DLD1 (cell line): ENCODE results near the gene EBLN1.
"Not testable (repeated sequence)": the region's sequence is repeated elsewhere in the genome, so short reads cannot be mapped to it uniquely, and the experiment has no call there.

Experiments
- in situ Hi-C: cut with HindIII; loops from 2 replicates; pipeline ENCODE4 v1.10.0; 2017; ENCODE audit warnings: low sequenced_read_pairs

EBLN1 gene

GRCh38 chr10:22228943-22229801 lies 11.4 kb upstream of the EBLN1 start:
- in situ Hi-C loops: loop anchor here (25.0 kb wide), 1 partner anchor 758 kb away; no protein-coding TSS in a partner anchor

GRCh38 chr10:22228167-22228938 lies 10.5 kb upstream of the EBLN1 start:
- in situ Hi-C loops: loop anchor here (25.0 kb wide), 1 partner anchor 759 kb away; no protein-coding TSS in a partner anchor

GRCh38 chr10:22226599-22226998 lies 8.8 kb upstream of the EBLN1 start:
- in situ Hi-C loops: loop anchor here (25.0 kb wide), 1 partner anchor 761 kb away; no protein-coding TSS in a partner anchor

DNA sequence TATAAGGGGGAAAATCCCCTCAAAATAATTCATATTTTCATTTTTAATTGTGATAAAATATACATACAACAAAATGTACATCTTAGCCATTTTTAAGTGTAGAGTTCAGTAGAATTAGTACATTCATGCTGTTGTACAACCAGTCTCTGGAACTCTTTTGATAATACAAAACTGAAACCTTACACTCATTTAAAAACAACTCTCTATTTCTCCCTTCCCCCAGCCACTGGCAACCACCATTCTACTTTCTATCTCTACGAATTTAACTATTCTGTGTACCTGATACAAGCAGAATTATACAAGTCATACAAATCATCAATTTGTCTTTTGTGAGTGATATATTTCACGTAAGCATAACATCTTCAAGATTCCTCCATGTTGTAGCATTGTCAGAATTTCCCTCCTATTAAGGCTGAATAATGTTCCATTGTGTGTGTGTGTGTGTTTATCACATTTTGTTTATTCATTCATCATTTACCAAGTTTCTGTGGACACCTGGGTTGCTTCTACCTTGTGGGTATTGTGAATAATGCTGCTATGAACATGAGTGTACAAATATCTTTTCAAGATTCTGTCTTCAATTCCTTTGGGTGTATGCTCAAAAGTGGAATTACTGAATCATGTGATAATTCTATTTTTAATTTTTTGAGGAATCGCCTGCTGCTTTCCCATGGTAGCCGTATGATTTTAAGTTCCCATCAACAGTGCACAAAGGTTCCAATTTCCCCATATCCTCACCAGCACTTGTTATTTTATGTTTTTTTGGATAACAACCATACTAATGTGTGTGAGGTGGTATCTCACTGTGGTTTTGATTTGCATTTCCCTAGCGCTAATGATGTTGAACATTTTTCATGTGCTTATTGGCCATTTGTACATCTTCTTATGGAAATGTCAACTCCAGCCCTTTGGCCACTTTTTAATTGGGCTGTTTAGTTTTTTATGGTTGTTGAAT lies 4.7 kb upstream of the EBLN1 start:
- in situ Hi-C loops: no loop called here

- in situ Hi-C loops: no loop called here
Observed at GRCh38 chr10:22219308-22219707, 1.5 kb upstream of the EBLN1 start.

DNA sequence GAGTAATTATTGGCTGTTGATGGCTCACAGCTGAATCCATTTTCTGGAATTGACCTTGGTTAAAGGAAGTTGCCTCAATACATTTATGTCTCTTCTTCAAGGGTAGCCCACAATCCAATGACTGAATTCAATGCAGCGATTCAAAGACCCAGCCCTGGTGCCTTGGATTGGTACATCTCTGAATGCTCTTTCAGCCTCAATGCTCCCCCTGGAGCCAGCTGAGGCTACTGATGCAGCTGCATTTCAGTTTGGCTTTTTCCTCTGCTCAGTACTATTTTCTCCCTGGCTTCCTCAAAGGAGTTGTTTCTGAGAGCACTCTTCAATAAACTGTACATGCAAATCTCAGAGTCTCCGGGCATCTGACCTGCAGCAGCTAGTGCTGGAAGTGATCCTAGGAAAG lies 633 bp upstream of the EBLN1 start:
- in situ Hi-C loops: no loop called here

- in situ Hi-C loops: not testable (repeated sequence)
Observed at GRCh38 chr10:22217084-22217483, 731 bp downstream of the EBLN1 start.

DNA sequence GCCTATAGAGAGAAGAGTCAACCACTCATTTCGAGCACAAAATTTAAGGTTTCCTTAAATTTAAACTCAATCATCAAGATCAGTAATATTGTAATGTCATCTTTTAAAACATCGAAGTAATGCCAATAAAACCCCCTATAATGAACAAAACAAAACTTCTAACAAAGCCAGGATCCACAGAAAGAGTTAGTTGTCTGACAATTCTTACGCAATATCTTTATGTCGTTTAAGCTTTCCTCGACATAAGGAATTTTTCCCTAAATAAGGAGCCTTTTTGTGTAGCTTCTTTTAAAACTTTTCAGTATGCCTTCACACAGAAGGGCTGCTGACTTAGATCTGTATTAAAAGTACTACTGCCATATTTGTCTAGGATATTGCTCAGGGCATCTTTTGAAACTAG lies 7.5 kb downstream of the EBLN1 start:
- in situ Hi-C loops: no loop called here

DNA sequence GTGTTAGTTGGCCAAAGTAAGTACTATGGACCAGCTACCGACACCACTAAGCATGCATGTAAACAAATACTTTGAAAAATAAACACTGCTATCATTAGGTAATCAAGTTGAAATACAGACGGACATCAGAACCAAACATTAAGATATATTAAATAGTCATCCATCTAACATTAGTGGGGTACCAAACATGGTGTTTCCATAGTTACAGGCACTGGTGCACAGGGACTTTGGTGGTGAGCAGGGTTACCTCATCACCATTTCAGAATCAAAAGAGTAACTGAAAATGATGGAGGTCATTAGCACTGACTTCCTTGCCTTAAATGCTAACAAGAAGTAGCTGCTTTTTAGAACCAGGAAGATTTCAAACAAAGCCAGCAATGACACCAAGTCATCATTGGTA lies 23.9 kb downstream of the EBLN1 start:
- in situ Hi-C loops: no loop called here

- in situ Hi-C loops: no loop called here
Observed at GRCh38 chr10:22185586-22185985, 32.2 kb downstream of the EBLN1 start.

GRCh38 chr10:22183771-22184461 lies 33.9 kb downstream of the EBLN1 start:
- in situ Hi-C loops: no loop called here

GRCh38 chr10:22180724-22181123 lies 37.1 kb downstream of the EBLN1 start:
- in situ Hi-C loops: no loop called here

DNA sequence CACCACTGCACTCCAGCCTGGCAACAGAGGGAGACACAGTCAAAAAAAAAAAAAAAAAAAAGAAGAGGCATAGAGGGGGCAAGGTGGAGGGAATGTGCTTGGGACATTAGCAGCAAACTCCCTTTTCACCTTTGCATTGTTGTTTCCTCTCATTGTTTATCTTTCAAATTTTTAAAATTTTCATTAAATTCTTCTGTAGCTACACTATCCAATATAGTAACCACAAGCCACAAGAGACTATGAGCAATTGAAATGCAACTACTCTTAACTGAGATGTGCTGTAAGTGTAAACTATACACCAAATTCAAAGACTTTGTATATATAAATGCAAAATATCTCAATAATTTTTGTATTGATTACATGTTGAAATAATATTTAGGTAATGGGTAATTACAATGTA lies 43.4 kb downstream of the EBLN1 start:
- in situ Hi-C loops: no loop called here

DNA sequence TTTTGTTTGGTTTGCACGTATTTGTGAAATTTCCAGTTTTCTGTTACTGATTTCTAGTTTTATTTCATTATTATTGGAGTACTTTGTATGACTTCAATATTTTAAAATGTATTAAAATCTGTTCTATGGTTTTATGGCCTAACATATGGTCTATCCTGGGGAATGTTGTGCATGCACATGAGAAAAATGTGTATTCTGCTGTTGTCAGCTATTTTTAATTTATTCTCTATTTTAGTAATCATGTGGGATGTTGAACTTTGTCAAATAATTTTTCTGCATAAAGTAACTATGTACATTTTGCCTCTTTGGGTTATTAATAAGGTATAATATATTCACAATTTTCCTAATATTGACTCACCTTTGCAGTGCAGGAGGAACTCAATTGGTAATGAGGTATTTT lies 46.7 kb downstream of the EBLN1 start:
- in situ Hi-C loops: no loop called here

DNA sequence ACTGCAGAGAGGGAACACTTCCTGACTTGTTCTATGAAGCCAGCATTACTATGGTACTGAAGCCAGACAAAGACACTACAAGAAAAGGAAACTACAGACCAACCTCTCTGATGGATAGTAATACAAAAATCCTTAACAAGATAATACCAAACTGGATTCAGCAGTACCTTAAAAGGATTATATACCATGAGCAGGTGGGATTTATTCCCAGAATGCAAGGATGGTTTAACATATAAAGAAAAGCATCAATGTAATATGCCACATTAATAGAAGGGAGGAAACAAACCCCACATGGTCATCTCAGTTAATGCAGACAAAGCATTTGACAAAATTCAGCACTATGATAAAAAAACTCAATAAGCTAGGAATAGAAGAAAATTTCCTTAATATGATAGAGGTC lies 47.2 kb downstream of the EBLN1 start:
- in situ Hi-C loops: no loop called here

GRCh38 chr10:22159979-22160378 lies 57.8 kb downstream of the EBLN1 start:
- in situ Hi-C loops: no loop called here

GRCh38 chr10:22159180-22159579 lies 58.6 kb downstream of the EBLN1 start:
- in situ Hi-C loops: no loop called here
